GM12892 (cell line): ENCODE measurements around the gene TNFSF13B.
"Not testable (repeated sequence)": the region's sequence is repeated elsewhere in the genome, so short reads cannot be mapped to it uniquely, and the experiment has no call there.

Experiments used
- DNase-seq: peaks from one replicate; pipeline ENCODE4 v3.0.0; 2011; ENCODE audit not compliant: insufficient read length
- FAIRE-seq: peaks from 2 replicates; lab custom pipeline; 2011; peaks lifted over from hg19 to GRCh38; lab: Jason Lieb, UNC
- POLR2A ChIP-seq: IDR thresholded peaks from 2 replicates; pipeline ENCODE4 v1.6.1; 2011; ENCODE audit warnings: low read depth, low read length, control low read depth
- POLR2AphosphoS5 ChIP-seq: IDR thresholded peaks from 2 replicates; pipeline ENCODE4 v1.6.1; 2011; ENCODE audit warnings: low read depth, low read length, control low read depth
- TAF1 ChIP-seq: IDR thresholded peaks from 2 replicates; pipeline ENCODE4 v1.6.1; 2011; ENCODE audit warnings: low read depth, mild to moderate bottlenecking, control low read depth, low read length, borderline replicate concordance

The TNFSF13B gene

DNA sequence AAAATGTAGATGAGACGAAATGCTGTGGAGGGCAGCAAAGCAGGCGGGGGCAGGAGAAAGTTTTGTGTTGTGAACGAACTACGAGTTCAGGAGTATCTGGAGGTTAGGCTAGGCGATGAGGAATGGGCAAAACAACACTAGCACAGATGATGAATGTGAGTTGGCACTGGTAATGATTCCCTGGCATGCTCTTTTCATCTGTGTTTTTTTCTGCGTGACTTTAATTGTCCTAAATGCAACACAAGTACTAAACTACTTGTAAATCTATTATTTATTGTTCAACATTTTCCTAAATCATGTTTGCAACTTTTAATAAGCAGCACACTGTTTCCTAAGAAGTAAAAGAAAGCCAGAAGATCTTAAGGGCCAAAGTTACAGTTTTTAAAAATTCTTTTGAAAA, 19.2 kb downstream of the TNFSF13B start:
- TF ChIP-seq TAF1 = no peak
- no peak for TF ChIP-seq POLR2A
- TF ChIP-seq POLR2AphosphoS5 = no peak
- DNase-seq = no peak
- FAIRE-seq = no peak

DNA sequence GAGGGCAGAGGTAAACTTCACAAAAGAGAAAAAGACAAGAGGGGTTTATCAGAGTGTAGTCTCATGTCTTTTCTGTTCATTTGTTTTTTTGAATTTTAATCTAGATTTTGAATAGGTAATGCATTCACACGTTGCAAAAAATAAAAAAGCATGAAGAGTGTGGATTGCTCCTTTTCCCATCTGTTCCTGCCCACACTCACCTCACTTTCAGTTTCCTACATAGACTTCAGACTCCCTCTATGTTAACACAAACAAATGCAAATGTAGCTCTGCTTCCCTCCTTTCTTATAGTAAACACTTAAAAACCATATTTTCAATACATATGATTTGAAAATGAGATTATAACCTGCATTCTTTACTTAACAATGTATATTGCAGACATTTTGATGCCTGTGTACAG, 20.3 kb downstream of the TNFSF13B start:
- no peak for FAIRE-seq
- no peak for TF ChIP-seq POLR2A
- TF ChIP-seq POLR2AphosphoS5 = no peak
- no peak for TF ChIP-seq TAF1
- no peak for DNase-seq

DNA sequence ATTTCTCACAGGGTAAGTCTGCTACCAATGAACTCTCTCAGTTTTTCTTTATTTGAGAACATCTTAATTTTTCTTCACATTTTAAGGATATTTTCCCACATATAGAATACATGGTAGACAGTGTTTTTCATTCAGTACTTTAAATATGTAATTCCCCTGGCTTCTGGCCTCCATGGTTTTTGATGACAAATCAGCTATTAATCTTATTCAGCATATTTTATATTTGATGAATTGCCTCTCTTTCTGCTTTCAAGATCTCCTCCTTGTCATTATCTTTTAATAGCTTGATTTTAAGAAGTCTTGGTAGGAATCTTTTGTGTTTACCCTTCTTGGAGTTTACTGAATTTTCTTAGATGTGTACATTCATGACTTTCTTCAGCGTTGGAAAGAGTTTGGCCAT, 27.6 kb downstream of the TNFSF13B start:
- DNase-seq (no peak), FAIRE-seq (no peak)
- no peak for TF ChIP-seq POLR2AphosphoS5
- no peak for TF ChIP-seq TAF1
- no peak for TF ChIP-seq POLR2A

GRCh38 chr13:108302279-108302678, 32.8 kb downstream of the TNFSF13B start:
- TF ChIP-seq POLR2A (no peak), POLR2AphosphoS5 (no peak), TAF1 (no peak)
- DNase-seq (no peak), FAIRE-seq (no peak)

DNA sequence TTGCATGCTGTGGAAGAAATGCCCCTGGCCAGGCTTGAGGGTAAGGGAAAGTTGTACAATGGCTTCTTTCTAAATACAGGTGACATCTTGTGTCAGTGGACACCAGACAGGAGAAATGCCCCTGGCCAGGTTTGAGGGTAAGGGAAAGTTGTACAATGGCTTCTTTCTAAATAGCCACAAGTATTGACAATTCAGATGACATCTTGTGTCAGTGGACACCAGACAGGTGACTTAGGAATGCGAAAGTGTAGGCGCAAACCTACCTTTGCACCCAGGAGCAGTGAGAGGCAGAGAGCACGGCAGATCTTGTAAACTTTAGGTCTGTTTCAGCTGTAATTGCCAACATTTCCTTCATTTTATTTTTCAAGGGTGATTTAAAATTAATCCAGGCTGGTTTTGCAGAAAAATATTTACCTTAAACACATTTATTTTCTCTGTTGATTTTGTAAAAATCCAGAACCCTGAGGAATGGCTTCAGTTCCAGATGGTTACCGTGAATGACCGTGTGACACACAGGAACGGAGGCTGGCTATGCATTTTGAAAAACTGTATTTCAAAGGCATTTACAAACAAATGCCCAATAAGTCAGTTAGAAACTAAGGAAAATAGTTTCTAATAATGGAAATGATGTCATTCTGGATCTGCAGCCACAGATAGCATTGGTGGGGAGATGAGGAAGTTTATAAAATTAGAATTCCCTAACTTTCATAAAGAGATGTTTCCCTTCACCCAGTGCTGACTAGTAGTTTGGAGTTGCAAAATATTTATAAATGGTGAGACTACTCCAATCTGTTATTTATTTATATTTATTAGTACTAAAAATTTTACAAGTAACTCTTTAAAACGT, 34.9 kb downstream of the TNFSF13B start:
- no peak for DNase-seq
- FAIRE-seq = no peak
- TF ChIP-seq POLR2AphosphoS5 = no peak
- no peak for TF ChIP-seq POLR2A
- no peak for TF ChIP-seq TAF1

- DNase-seq (no peak), FAIRE-seq (no peak)
- TF ChIP-seq TAF1 (no peak), POLR2AphosphoS5 (no peak), POLR2A (no peak)
Measured at GRCh38 chr13:108305655-108306054, 36.1 kb downstream of the TNFSF13B start.

GRCh38 chr13:108306860-108307259, 37.3 kb downstream of the TNFSF13B start:
- FAIRE-seq = no peak
- TF ChIP-seq POLR2A (no peak), POLR2AphosphoS5 (no peak), TAF1 (no peak)
- DNase-seq = no peak

DNA sequence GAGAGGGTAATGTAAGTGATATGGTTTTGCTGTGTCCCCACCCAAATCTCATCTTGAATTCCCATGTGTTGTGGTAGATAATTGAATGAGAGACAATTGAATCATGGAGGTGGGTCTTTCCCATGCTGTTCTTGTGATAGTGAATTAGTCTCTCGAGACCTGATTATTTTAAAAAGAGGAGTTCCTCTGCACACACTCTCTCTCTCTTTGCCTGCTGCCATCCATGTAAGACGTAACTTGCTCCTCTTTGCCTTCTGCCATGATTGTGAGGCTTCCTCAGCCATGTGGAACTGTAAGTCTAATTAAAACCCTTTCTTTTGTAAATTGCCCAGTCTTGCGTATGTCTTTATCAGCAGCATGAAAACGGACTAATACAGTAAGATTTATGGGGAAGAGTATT, 42.1 kb downstream of the TNFSF13B start:
- FAIRE-seq = not testable (repeated sequence)

DNA sequence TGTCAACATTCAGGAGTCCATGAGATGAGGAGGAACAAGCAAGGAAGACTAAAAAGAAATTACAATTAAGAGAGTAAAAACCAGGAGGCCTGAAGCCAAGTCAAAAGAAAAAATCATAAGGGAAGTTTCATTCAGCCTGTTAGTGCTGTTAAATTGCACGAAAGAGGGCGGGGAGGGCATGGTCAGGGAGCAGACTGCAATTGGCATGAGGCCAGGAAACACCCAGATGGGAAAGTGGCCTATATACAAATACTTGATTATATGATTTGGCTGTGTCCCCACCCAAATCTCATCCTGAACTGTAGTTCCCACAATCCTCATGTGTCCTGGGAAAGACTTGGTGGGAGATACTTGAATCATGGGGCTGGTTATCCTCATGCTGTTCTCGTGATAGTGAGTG, 43.9 kb downstream of the TNFSF13B start:
- DNase-seq = no peak
- TF ChIP-seq POLR2AphosphoS5 (no peak), TAF1 (no peak), POLR2A (no peak)
- no peak for FAIRE-seq

More for the DNA sequence above, 42.1 kb downstream of the TNFSF13B start:
- DNase-seq = not testable (repeated sequence)

GRCh38 chr13:108315273-108315672, 45.8 kb downstream of the TNFSF13B start:
- DNase-seq (no peak), FAIRE-seq (no peak)
- TF ChIP-seq POLR2A (no peak), POLR2AphosphoS5 (no peak), TAF1 (no peak)

- FAIRE-seq = no peak
- TF ChIP-seq POLR2A (no peak), POLR2AphosphoS5 (no peak), TAF1 (no peak)
Measured at GRCh38 chr13:108315991-108316390, 46.5 kb downstream of the TNFSF13B start.

DNA sequence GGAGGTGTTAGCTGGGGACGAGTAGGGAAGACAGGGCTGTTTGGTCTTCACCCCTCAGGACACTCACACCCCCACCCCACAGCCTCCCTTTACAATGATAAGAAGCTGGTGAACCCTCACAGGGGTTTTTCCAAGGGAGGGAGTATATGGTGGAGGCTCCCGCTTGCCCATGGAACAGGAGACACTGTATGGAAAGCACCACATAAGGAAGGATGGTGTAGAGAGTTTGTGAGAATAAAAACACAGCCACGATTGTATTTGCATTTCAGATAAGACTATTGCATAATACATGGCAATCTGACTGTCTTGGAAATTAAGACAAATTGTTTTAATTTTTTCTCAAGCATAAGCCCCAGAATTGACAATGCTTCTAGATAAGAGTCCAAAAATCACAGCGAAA, 46.9 kb downstream of the TNFSF13B start:
- no peak for FAIRE-seq
- TF ChIP-seq TAF1 = no peak
- TF ChIP-seq POLR2AphosphoS5 = no peak
- no peak for TF ChIP-seq POLR2A
- no peak for DNase-seq

More at GRCh38 chr13:108315991-108316390, 46.5 kb downstream of the TNFSF13B start:
- no peak for DNase-seq

DNA sequence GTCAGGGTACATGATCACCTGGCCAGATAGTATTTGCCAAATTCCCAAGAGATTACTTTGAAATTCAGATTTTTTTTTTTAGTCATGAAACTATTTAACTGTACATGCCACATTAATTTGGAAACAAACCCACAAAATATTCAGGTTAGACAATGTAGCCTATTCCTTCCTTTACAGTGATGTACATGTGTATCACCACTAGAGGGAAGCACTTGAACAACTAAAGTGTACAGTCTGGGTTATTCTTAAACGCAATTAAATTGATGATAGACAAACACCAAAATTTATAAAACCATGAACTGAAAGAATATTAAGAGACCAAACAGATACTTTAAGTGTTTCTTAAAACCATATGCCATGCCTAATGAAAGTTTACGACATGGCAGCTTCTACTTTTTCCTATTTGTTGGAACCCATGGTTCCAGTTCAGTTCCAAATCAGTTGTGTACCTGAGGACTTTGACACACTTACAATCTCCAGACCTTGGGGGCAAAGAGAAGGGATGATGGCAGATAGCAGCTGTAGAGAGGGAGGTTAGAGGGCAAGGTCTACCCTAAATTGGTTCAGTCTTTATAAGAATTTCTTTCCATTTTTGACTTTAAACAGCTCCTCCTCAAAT, 52.8 kb downstream of the TNFSF13B start:
- no peak for TF ChIP-seq POLR2AphosphoS5
- TF ChIP-seq POLR2A = no peak
- TF ChIP-seq TAF1 = no peak
- FAIRE-seq = peak; percentile 87
- DNase-seq = peak; percentile 4
